Measurements from ENCODE around the gene NCAPD2. TPM values are rescaled to one million over a fixed set of nuclear protein-coding genes. Genes with fewer than 3 reads are reported as not detected.
"Not testable (repeated sequence)": the region's sequence is repeated elsewhere in the genome, so short reads cannot be mapped to it uniquely, and the experiment has no call there.

Gene NCAPD2
- total RNA-seq, 1 experiment from 2014 or later: 103 TPM

- no peak overlapping the region for H2AFZ ChIP-seq (ENCODE audit: low read length)
These were observed 31.5 kb upstream of the NCAPD2 start for GRCh38 chr12:6462234-6462995.

GRCh38 chr12:6463216-6463615 lies 30.7 kb upstream of the NCAPD2 start:
- no peaks in the 10 kb centered on the region for H3K9me3 ChIP-seq (ENCODE audit: low read length)
- peaks cover 27% of the 10 kb centered on the region for H3K79me2 ChIP-seq (ENCODE audit: low read length)
- H3K4me2 ChIP-seq (ENCODE audit: low read depth, low read length, poor library complexity, severe bottlenecking): peak overlapping the region; percentile 37
- H4K20me1 ChIP-seq (ENCODE audit: insufficient read depth, low read depth, low read length): peaks cover 10% of the 10 kb centered on the region; the same call in 1 of the 2 replicates
- peak overlapping the region; percentile 95 for H3K27ac ChIP-seq (ENCODE audit: low read length)
- H3K36me3 ChIP-seq (ENCODE audit: insufficient read depth, low read length): peaks cover 75% of the 10 kb centered on the region
- peaks cover 89% of the 10 kb centered on the region for H3K4me1 ChIP-seq (ENCODE audit: low read length)
- H3K27me3 ChIP-seq (ENCODE audit: low read length): no peaks in the 10 kb centered on the region
- peak overlapping the region; percentile 63 for H3K9ac ChIP-seq (ENCODE audit: low read length)
- H3K4me3 ChIP-seq (ENCODE audit: low read length): no peak overlapping the region
- DNase-seq: peak; percentile 53
- H2AFZ ChIP-seq (ENCODE audit: low read length): no peak overlapping the region
- no peaks in the 10 kb centered on the region for H3K9me2 ChIP-seq (replicated peaks; ENCODE audit: insufficient read depth, low read length)

More at GRCh38 chr12:6462234-6462995, 31.5 kb upstream of the NCAPD2 start:
- Histone ChIP-seq H3K4me1 (ENCODE audit: low read length) (peaks cover 81% of the 10 kb centered on the region), H3K36me3 (ENCODE audit: insufficient read depth, low read length) (peaks cover 70% of the 10 kb centered on the region), H3K27ac (ENCODE audit: low read length) (peak overlapping the region; percentile 95), H3K27me3 (ENCODE audit: low read length) (no peaks in the 10 kb centered on the region), H3K9me3 (ENCODE audit: low read length) (no peaks in the 10 kb centered on the region), H3K9ac (ENCODE audit: low read length) (peak overlapping the region; percentile 63), H4K20me1 (ENCODE audit: insufficient read depth, low read depth, low read length) (0 out of 2 replicates have a peak, but pooled peaks cover 3% of the 10 kb centered on the region), H3K79me2 (ENCODE audit: low read length) (peaks cover 19% of the 10 kb centered on the region), H3K4me3 (ENCODE audit: low read length) (peak overlapping the region; percentile 16; the same call in 1 of the 2 replicates), H3K4me2 (ENCODE audit: low read depth, low read length, poor library complexity, severe bottlenecking) (peak overlapping the region; percentile 37), H3K9me2 (replicated peaks; ENCODE audit: insufficient read depth, low read length) (no peaks in the 10 kb centered on the region)
- DNase-seq: no peak

DNA sequence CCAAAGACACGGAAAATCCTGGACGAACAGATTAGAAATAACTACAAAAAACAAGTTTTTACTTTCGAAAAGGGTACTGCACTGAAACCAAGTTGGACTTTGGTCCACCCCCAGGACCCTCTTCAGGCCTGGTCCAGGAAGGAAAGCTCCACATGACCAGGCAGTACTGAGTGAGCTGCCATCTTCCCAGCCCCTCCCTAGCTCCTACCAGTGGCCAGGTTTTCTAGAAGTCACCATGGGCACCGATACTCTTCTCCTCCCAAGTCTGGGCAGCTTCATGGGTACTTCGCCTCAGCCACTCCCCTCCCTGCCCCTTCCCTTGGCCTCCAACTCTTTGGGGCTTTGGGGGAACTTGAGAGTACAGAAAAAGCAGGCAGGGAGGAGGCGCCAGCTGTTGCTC lies 30.0 kb upstream of the NCAPD2 start:
- no peaks in the 10 kb centered on the region for H3K9me2 ChIP-seq (replicated peaks; ENCODE audit: insufficient read depth, low read length)
- peaks cover 17% of the 10 kb centered on the region for H4K20me1 ChIP-seq (ENCODE audit: insufficient read depth, low read depth, low read length)
- peaks cover 33% of the 10 kb centered on the region for H3K79me2 ChIP-seq (ENCODE audit: low read length)
- no peak overlapping the region for H3K4me3 ChIP-seq (ENCODE audit: low read length)
- H2AFZ ChIP-seq (ENCODE audit: low read length): no peak overlapping the region
- H3K27ac ChIP-seq (ENCODE audit: low read length): peak overlapping the region; percentile 95
- peaks cover 80% of the 10 kb centered on the region for H3K36me3 ChIP-seq (ENCODE audit: insufficient read depth, low read length)
- H3K9me3 ChIP-seq (ENCODE audit: low read length): no peaks in the 10 kb centered on the region
- peak overlapping the region; percentile 63 for H3K9ac ChIP-seq (ENCODE audit: low read length)
- H3K27me3 ChIP-seq (ENCODE audit: low read length): no peaks in the 10 kb centered on the region
- H3K4me2 ChIP-seq (ENCODE audit: low read depth, low read length, poor library complexity, severe bottlenecking): peak overlapping the region; percentile 37
- DNase-seq: peak; percentile 45
- peaks cover 95% of the 10 kb centered on the region for H3K4me1 ChIP-seq (ENCODE audit: low read length)

GRCh38 chr12:6464531-6464930 lies 29.4 kb upstream of the NCAPD2 start:
- Histone ChIP-seq H3K4me3 (ENCODE audit: low read length) (no peak overlapping the region), H3K79me2 (ENCODE audit: low read length) (peaks cover 40% of the 10 kb centered on the region), H3K36me3 (ENCODE audit: insufficient read depth, low read length) (peaks cover 81% of the 10 kb centered on the region), H3K9me2 (replicated peaks; ENCODE audit: insufficient read depth, low read length) (no peaks in the 10 kb centered on the region), H2AFZ (ENCODE audit: low read length) (no peak overlapping the region), H3K9ac (ENCODE audit: low read length) (peak overlapping the region; percentile 63), H3K9me3 (ENCODE audit: low read length) (no peaks in the 10 kb centered on the region), H3K4me1 (ENCODE audit: low read length) (peaks cover 96% of the 10 kb centered on the region), H3K27ac (ENCODE audit: low read length) (peak overlapping the region; percentile 95), H3K27me3 (ENCODE audit: low read length) (no peaks in the 10 kb centered on the region), H4K20me1 (ENCODE audit: insufficient read depth, low read depth, low read length) (peaks cover 23% of the 10 kb centered on the region), H3K4me2 (ENCODE audit: low read depth, low read length, poor library complexity, severe bottlenecking) (peak overlapping the region; percentile 37)
- DNase-seq: peak; percentile 43

GRCh38 chr12:6465467-6466183 lies 28.3 kb upstream of the NCAPD2 start:
- peaks cover 32% of the 10 kb centered on the region for H4K20me1 ChIP-seq (ENCODE audit: insufficient read depth, low read depth, low read length)
- DNase-seq: peak; percentile 71
- H3K36me3 ChIP-seq (ENCODE audit: insufficient read depth, low read length): peaks cover 82% of the 10 kb centered on the region
- peak overlapping the region; percentile 40 for H3K9ac ChIP-seq (ENCODE audit: low read length)
- peak overlapping the region; percentile 77 for H3K4me2 ChIP-seq (ENCODE audit: low read depth, low read length, poor library complexity, severe bottlenecking)
- peaks cover 49% of the 10 kb centered on the region for H3K79me2 ChIP-seq (ENCODE audit: low read length)
- H3K4me1 ChIP-seq (ENCODE audit: low read length): peaks cover 89% of the 10 kb centered on the region
- no peak overlapping the region for H3K4me3 ChIP-seq (ENCODE audit: low read length)
- no peaks in the 10 kb centered on the region for H3K9me3 ChIP-seq (ENCODE audit: low read length)
- peak overlapping the region; percentile 95 for H3K27ac ChIP-seq (ENCODE audit: low read length)
- H2AFZ ChIP-seq (ENCODE audit: low read length): no peak overlapping the region
- no peaks in the 10 kb centered on the region for H3K27me3 ChIP-seq (ENCODE audit: low read length)
- no peaks in the 10 kb centered on the region for H3K9me2 ChIP-seq (replicated peaks; ENCODE audit: insufficient read depth, low read length)

GRCh38 chr12:6466184-6466573 lies 27.7 kb upstream of the NCAPD2 start:
- peaks cover 87% of the 10 kb centered on the region for H3K4me1 ChIP-seq (ENCODE audit: low read length)
- H3K27me3 ChIP-seq (ENCODE audit: low read length): no peaks in the 10 kb centered on the region
- H4K20me1 ChIP-seq (ENCODE audit: insufficient read depth, low read depth, low read length): peaks cover 32% of the 10 kb centered on the region
- H3K4me2 ChIP-seq (ENCODE audit: low read depth, low read length, poor library complexity, severe bottlenecking): peak overlapping the region; percentile 77
- peak overlapping the region; percentile 95 for H3K27ac ChIP-seq (ENCODE audit: low read length)
- H3K79me2 ChIP-seq (ENCODE audit: low read length): peaks cover 49% of the 10 kb centered on the region
- no peaks in the 10 kb centered on the region for H3K9me3 ChIP-seq (ENCODE audit: low read length)
- no peak overlapping the region; the same call in 1 of the 2 replicates for H3K4me3 ChIP-seq (ENCODE audit: low read length)
- H3K36me3 ChIP-seq (ENCODE audit: insufficient read depth, low read length): peaks cover 76% of the 10 kb centered on the region
- H3K9me2 ChIP-seq (replicated peaks; ENCODE audit: insufficient read depth, low read length): no peaks in the 10 kb centered on the region
- no peak overlapping the region for H2AFZ ChIP-seq (ENCODE audit: low read length)
- H3K9ac ChIP-seq (ENCODE audit: low read length): peak overlapping the region; percentile 40
- DNase-seq: peak; percentile 42

GRCh38 chr12:6466751-6467150 lies 27.2 kb upstream of the NCAPD2 start:
- peak overlapping the region; percentile 77 for H3K4me2 ChIP-seq (ENCODE audit: low read depth, low read length, poor library complexity, severe bottlenecking)
- H3K9me3 ChIP-seq (ENCODE audit: low read length); H3K27me3 ChIP-seq (ENCODE audit: low read length); H2AFZ ChIP-seq (ENCODE audit: low read length); H3K4me3 ChIP-seq (ENCODE audit: low read length); H3K9me2 ChIP-seq (replicated peaks; ENCODE audit: insufficient read depth, low read length): not testable (repeated sequence)
- H3K4me1 ChIP-seq (ENCODE audit: low read length): peaks cover 84% of the 10 kb centered on the region
- DNase-seq: peak; percentile 77
- H3K9ac ChIP-seq (ENCODE audit: low read length): peak overlapping the region; percentile 40
- peaks cover 49% of the 10 kb centered on the region for H3K79me2 ChIP-seq (ENCODE audit: low read length)
- peaks cover 71% of the 10 kb centered on the region for H3K36me3 ChIP-seq (ENCODE audit: insufficient read depth, low read length)
- H3K27ac ChIP-seq (ENCODE audit: low read length): peak overlapping the region; percentile 95
- H4K20me1 ChIP-seq (ENCODE audit: insufficient read depth, low read depth, low read length): peaks cover 32% of the 10 kb centered on the region

All from Karpas-422 (cell line).